Measurements from ENCODE around the gene CEP85L.

DNA sequence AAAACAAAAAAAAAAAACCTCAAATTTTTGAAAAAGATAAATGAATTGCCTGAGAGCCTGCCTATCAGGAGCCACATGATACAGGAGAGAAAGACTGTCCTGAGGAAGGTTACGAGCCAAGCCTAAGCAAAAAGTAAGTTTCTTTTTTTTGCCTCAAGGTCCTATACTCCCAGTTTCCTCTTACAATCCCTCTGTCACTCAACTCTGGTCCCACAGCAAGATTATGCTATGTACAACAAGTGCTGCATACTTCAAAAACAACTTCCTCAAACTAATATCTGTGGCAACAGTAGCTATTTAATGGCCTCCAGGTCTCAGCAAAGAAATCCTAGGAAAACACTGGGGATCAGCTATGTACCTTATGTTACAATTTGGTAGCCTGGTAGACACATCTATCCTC, 56.5 kb downstream of the CEP85L start:
- TF ChIP-seq CTCF (conservative IDR thresholded peaks at IDR 0.05 in 1 of 2, IDR thresholded peaks at IDR 0.05 in 1 of 2; ENCODE audit: low read depth in 1 of 2, low read length in 2 of 2) = no peak
- TF ChIP-seq EZH2 (IDR thresholded peaks at IDR 0.05; ENCODE audit: low read length, missing control alignments) = no peak

Measured in fibroblast of lung (primary cell).